Smooth muscle cell (in vitro differentiated cells): ENCODE measurements around the gene KCMF1. TPM values are rescaled to one million over a fixed set of nuclear protein-coding genes. Genes with fewer than 3 reads are reported as not detected.

ENCODE experiments used
- DNase-seq: peaks from one replicate; lab custom pipeline; 2025; ENCODE audit not compliant: unreplicated experiment; lab: John Stamatoyannopoulos, UW
- H2AFZ ChIP-seq: fragments of 200-600 bp; sonication (generic); 2 replicates; pipeline ENCODE4 v1.6.0; 2016; ENCODE audit warnings: antibody characterized with exemption, low read depth, mild to moderate bottlenecking
- H3F3A ChIP-seq: fragments of 200-600 bp; sonication (generic); 2 replicates; pipeline ENCODE4 v1.6.0; 2017; ENCODE audit warnings: antibody characterized with exemption, low read depth
- H3K27ac ChIP-seq: fragments of 200-600 bp; sonication (generic); 2 replicates; pipeline ENCODE4 v1.5.1; 2016; ENCODE audit warnings: low read depth, mild to moderate bottlenecking
- H3K27me3 ChIP-seq: fragments of 200-600 bp; sonication (generic); 2 replicates; pipeline ENCODE4 v1.6.1; 2016; ENCODE audit warnings: low read depth, mild to moderate bottlenecking
- H3K36me3 ChIP-seq: fragments of 200-600 bp; sonication (generic); 2 replicates; pipeline ENCODE4 v1.5.1; 2016; ENCODE audit warnings: low read depth
- H3K4me1 ChIP-seq: fragments of 200-600 bp; sonication (generic); 2 replicates; pipeline ENCODE4 v1.5.1; 2016; ENCODE audit warnings: low read depth
- H3K4me2 ChIP-seq: fragments of 200-600 bp; sonication (generic); 2 replicates; pipeline ENCODE4 v1.6.0; 2016; ENCODE audit warnings: mild to moderate bottlenecking
- H3K4me3 ChIP-seq: fragments of 200-600 bp; sonication (generic); 2 replicates; pipeline ENCODE4 v1.5.1; 2016; ENCODE audit warnings: mild to moderate bottlenecking
- H3K79me2 ChIP-seq: fragments of 200-600 bp; sonication (generic); 2 replicates; pipeline ENCODE4 v1.6.0; 2016; ENCODE audit warnings: low read depth, mild to moderate bottlenecking
- H3K9ac ChIP-seq: fragments of 200-600 bp; sonication (generic); 2 replicates; pipeline ENCODE4 v1.6.0; 2016; ENCODE audit warnings: low read depth
- H3K9me3 ChIP-seq: fragments of 200-600 bp; sonication (generic); replicated peaks from 2 replicates; pipeline ENCODE4 v1.5.1; 2016; ENCODE audit warnings: low read depth
- H4K20me1 ChIP-seq: fragments of 200-600 bp; sonication (generic); 2 replicates; pipeline ENCODE4 v1.6.0; 2016; ENCODE audit warnings: low read depth
- CTCF ChIP-seq: fragments of 200-600 bp; sonication (generic); IDR thresholded peaks from 2 replicates; pipeline ENCODE4 v1.5.1; 2017; ENCODE audit warnings: borderline replicate concordance, mild to moderate bottlenecking, antibody characterized with exemption; ENCODE audit not compliant: insufficient read depth, poor library complexity, severe bottlenecking
- WGBS: methylation state at CpG from one replicate; pipeline ENCODE4 v1.1.7; 2016; ENCODE audit warnings: low lambda C conversion rate; 5-methylcytosine and 5-hydroxymethylcytosine counted together
- polyA plus RNA-seq: library from polyadenylated mRNA; unstranded; fragments of >200 nt; fragmentation: Nextera tagmentation; extraction: Ambion mirVana; gene quantifications from 2 replicates; pipeline ENCODE4 v1.2.1, GENCODE V29; 2016
- total RNA-seq: library from RNA; depleted of rRNA; stranded (reverse); fragments of >200 nt; gene quantifications from 2 replicates; pipeline ENCODE4 v1.2.3, GENCODE V29; 2014

The KCMF1 gene
- total and polyA plus RNA-seq, 2 experiments from 2014 or later: 56.5 to 65.0 TPM

GRCh38 chr2:84953535-84953934, 17.4 kb upstream of the KCMF1 start:
- WGBS: 88% methylated on average over 3 of the region's 3 CpGs
- no peak overlapping the region for H3K4me2 ChIP-seq
- no peaks in the 10 kb centered on the region for H3F3A ChIP-seq
- no peaks in the 10 kb centered on the region for H3K27me3 ChIP-seq
- H3K4me3 ChIP-seq: no peak overlapping the region
- H3K79me2 ChIP-seq: no peaks in the 10 kb centered on the region
- no peaks in the 10 kb centered on the region for H4K20me1 ChIP-seq
- H3K36me3 ChIP-seq: no peaks in the 10 kb centered on the region
- H3K27ac ChIP-seq: no peak overlapping the region
- H2AFZ ChIP-seq: no peak overlapping the region
- no peak overlapping the region for H3K9ac ChIP-seq
- no peaks in the 10 kb centered on the region for H3K9me3 ChIP-seq
- DNase-seq: no peak
- no peak for TF ChIP-seq CTCF
- H3K4me1 ChIP-seq: peaks cover 12% of the 10 kb centered on the region

- Histone ChIP-seq H3K9me3 (no peaks in the 10 kb centered on the region), H3K9ac (no peak overlapping the region), H3F3A (no peaks in the 10 kb centered on the region), H3K27me3 (no peaks in the 10 kb centered on the region), H3K79me2 (no peaks in the 10 kb centered on the region), H3K4me1 (peaks cover 20% of the 10 kb centered on the region), H3K36me3 (no peaks in the 10 kb centered on the region), H3K4me2 (no peak overlapping the region), H3K27ac (no peak overlapping the region), H2AFZ (no peak overlapping the region), H3K4me3 (no peak overlapping the region), H4K20me1 (no peaks in the 10 kb centered on the region)
- no peak for DNase-seq
- no peak for TF ChIP-seq CTCF
- WGBS: 98% methylated on average over 6 of the region's 6 CpGs
Observed at GRCh38 chr2:84954329-84954728, 16.6 kb upstream of the KCMF1 start.

GRCh38 chr2:84956334-84957297, 14.3 kb upstream of the KCMF1 start:
- no peak for DNase-seq
- Histone ChIP-seq H3K4me3 (no peak overlapping the region), H3K27ac (peak overlapping the region; percentile 14), H3F3A (no peaks in the 10 kb centered on the region), H4K20me1 (no peaks in the 10 kb centered on the region), H3K36me3 (no peaks in the 10 kb centered on the region), H2AFZ (no peak overlapping the region), H3K4me1 (peaks cover 28% of the 10 kb centered on the region), H3K9ac (no peak overlapping the region), H3K9me3 (no peaks in the 10 kb centered on the region), H3K27me3 (no peaks in the 10 kb centered on the region), H3K79me2 (no peaks in the 10 kb centered on the region), H3K4me2 (no peak overlapping the region)
- TF ChIP-seq CTCF: no peak
- 91% methylated on average over 12 of the region's 12 CpGs for WGBS

- Histone ChIP-seq H3K9ac (no peak overlapping the region), H3K4me1 (peaks cover 28% of the 10 kb centered on the region), H2AFZ (no peak overlapping the region), H3K9me3 (no peaks in the 10 kb centered on the region), H3F3A (no peaks in the 10 kb centered on the region), H3K36me3 (no peaks in the 10 kb centered on the region), H3K27ac (peak overlapping the region; percentile 85), H3K79me2 (no peaks in the 10 kb centered on the region), H3K27me3 (no peaks in the 10 kb centered on the region), H3K4me3 (no peak overlapping the region), H4K20me1 (no peaks in the 10 kb centered on the region), H3K4me2 (peak overlapping the region; percentile 1)
- TF ChIP-seq CTCF: no peak
- DNase-seq: no peak
Observed at GRCh38 chr2:84957771-84958134, 13.2 kb upstream of the KCMF1 start.
